IPS-NIHi11 (cell line): ENCODE results near the gene TK1.
"Not testable (repeated sequence)": the region's sequence is repeated elsewhere in the genome, so short reads cannot be mapped to it uniquely, and the experiment has no call there.

Experiments used
- DNase-seq: peaks from one replicate; pipeline ENCODE4 v3.0.0; 2012; ENCODE audit warnings: mixed read lengths, low spot score

TK1 gene

DNA sequence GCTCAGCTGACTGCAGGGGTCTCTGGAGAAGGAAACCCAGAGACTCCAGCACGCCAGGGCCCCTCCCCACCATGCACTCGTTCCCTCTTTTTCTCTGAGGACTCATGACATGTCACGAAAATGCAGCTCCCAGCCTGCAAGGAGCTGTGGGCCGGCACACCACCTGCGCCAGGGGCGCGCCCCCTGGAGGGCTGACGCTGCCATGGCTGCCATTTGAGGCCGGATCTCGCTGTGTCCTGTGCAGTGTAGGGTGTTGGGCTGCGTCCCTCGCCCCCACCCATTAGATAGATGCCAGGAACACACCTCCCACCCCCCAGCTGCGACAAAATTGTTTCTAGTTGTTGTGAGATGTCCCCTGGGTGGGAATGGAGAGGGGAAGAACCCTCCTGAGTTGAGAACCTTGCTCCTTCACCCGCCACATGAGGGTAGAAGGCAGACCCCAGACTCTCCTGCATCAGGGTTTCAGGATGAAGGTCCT lies 10.3 kb downstream of the TK1 start:
- DNase-seq: peak; percentile 83

DNA sequence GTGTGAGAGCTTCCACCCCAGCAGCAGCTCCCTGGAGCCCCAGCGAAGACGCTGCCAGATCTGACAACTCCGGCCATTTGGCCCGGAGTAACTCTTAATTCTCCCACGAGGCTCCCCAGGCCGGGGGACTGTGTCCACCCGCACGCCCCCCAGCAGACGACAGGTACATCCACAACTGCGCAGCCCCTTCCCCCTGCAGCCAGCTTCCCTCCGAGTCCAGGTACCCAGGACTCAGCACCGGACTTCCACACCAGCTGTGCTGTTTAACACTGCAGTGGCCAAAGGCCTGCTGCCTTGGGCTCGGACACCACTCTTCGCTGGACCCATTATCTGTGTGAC lies 11.2 kb downstream of the TK1 start:
- DNase-seq: no peak

DNA sequence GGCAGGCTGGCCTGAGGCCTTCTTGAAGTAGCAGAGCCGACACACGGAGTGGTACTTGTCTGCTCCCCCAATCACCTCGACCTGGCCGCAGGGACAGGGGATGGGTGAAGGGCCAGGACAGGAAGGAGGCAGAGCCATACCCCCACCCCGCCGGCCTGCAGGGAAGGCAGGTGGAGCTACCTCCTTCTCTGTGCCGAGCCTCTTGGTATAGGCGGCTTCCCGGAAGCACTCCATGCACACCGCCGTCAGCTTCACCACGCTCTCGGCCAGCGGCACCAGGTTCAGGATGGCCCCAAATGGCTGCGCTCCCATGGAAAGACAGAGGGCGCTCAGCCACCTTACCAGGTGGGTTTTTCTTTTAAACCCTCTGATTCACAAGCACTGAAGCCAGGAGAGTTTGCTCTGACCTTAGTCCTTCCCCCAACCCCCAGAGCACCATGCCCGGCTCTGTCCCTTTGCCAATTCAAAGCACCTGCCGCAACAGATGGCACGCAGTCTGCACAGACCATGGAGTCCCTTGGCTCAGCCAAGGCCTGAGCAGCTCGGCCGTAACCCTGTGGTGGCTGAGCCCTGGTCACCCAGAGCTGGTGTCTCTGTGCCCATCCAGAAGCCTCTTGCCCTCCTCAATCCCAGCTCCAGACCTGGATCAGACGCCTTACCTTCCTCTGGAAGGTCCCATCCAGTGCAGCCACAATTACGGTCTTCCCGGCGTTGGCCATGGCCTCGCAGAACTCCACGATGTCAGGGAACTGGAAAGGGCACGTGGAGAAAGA lies 11.8 kb downstream of the TK1 start:
- no peak for DNase-seq

DNA sequence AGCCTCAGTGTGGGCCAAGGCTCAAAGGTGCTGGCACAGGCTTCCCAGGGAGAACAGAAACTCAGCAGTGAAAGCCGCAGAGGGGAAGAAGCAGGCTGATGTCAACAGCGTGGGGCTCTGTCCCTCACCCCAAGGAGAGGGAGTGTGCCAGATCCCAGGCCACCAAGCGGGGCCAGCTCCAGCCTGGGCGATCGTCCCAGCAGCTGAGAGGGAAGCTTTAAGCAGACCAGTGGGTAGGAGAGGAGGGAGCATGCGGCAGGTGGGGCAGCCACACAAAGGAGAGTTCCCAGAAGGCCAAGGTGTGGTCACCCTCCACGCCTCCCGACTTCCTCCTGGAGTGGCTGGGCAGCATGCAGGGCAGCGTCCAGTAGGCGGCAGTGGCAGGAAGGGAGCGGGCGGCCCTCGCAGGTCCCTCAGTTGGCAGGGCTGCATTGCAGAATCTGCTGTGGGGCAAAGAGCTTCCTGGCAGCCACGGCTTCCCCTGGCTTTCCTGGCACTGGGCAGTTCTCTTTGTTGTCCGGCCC lies 12.4 kb downstream of the TK1 start:
- no peak for DNase-seq

DNA sequence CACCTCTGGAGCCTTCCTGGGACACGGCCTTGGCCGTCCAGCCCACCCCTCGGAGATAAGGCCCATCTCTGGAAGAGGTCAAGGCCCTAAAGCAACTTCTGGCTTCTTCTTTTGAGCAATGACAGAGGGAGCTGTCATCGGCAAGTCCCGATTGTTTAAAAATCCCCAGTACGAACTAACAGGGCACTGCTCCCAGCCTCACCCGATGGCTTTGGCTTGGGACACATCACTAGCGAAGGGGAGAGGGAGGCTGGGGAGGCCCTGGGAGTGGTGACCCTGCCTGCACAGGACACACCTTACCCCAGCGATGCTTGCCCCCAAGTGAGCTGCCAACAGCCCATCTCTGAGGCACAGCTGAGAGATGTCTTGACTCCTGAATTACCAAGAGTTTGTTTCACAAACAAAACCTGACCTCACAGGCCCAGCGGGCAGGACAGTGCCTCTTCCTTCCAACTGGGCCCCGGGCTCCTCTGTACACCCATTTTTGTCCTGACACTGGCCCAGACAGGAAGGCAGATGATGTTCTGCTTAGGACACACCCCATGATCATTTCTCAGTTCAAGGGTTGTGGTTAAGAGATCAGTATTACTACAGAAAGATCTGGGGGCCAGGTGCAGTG lies 13.6 kb downstream of the TK1 start:
- no peak for DNase-seq

DNA sequence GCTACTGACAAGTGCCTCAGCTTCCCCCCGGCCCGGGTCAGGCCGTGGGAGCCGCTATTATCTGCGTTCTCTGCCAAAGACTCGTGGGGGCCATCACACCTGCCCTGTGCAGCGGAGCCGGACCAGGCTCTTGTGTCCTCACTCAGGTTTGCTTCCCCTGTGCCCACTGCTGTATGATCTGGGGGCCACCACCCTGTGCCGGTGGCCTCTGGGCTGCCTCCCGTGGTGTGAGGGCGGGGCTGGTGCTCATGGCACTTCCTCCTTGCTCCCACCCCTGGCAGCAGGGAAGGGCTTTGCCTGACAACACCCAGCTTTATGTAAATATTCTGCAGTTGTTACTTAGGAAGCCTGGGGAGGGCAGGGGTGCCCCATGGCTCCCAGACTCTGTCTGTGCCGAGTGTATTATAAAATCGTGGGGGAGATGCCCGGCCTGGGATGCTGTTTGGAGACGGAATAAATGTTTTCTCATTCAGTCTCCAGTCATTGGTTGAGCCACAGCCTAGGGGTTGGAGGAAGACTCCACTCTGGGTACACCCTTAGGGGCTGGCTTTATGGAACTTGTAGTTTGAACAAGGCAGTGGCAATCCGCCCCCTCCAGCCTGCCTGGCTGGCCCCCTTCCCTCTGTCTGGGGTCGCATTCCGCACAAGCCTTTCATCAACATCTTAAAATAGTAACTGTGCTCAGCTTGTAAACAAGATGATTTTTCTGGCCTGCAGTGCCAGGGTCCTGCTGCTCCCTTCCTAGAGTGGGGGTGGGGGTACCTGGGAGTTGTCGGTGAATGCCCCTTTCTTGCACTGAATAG lies 14.4 kb downstream of the TK1 start:
- no peak for DNase-seq

DNA sequence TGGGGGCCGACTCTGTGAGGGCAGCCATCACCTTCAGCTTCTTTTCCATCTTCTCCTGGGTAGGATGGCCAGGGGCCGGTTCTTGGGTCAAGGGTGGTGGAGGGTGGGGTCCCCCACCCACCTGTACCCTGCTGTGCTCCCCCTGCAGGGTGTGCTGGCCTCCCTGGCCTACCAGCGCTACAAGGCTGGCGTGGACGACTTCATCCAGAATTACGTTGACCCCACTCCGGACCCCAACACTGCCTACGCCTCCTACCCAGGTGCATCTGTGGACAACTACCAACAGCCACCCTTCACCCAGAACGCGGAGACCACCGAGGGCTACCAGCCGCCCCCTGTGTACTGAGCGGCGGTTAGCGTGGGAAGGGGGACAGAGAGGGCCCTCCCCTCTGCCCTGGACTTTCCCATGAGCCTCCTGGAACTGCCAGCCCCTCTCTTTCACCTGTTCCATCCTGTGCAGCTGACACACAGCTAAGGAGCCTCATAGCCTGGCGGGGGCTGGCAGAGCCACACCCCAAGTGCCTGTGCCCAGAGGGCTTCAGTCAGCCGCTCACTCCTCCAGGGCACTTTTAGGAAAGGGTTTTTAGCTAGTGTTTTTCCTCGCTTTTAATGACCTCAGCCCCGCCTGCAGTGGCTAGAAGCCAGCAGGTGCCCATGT lies 15.1 kb downstream of the TK1 start:
- not testable (repeated sequence) for DNase-seq

DNA sequence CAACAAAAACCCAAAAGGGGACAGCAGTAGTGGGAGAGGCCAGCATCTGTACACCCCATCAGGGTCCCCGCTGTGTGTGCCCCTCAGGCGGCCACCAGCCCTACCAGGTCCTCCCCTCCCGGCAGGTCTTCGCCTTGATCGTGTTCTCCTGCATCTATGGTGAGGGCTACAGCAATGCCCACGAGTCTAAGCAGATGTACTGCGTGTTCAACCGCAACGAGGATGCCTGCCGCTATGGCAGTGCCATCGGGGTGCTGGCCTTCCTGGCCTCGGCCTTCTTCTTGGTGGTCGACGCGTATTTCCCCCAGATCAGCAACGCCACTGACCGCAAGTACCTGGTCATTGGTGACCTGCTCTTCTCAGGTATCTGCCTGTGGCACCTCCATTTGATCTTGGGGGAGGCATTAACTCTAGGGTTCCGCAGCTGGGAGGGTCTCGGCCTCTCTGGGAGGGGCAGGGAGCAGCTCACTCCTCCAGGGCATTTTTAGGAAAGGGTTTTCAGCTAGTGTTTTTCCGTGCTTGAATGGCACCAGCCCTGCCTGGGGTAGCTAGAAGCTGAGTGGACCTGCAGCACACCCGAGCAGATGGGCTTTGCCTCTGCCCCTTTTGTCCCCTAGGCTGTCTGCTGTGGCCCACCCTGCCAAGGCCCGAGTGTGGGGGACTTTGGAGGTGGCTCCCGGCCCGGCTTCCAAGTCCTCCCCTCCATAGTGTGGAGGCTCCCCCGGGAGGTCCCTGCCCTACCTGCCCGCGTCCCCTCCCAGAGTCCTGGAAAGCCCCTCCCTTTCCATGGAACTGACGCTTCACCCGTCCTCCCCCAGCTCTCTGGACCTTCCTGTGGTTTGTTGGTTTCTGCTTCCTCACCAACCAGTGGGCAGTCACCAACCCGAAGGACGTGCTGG lies 15.9 kb downstream of the TK1 start:
- no peak for DNase-seq

DNA sequence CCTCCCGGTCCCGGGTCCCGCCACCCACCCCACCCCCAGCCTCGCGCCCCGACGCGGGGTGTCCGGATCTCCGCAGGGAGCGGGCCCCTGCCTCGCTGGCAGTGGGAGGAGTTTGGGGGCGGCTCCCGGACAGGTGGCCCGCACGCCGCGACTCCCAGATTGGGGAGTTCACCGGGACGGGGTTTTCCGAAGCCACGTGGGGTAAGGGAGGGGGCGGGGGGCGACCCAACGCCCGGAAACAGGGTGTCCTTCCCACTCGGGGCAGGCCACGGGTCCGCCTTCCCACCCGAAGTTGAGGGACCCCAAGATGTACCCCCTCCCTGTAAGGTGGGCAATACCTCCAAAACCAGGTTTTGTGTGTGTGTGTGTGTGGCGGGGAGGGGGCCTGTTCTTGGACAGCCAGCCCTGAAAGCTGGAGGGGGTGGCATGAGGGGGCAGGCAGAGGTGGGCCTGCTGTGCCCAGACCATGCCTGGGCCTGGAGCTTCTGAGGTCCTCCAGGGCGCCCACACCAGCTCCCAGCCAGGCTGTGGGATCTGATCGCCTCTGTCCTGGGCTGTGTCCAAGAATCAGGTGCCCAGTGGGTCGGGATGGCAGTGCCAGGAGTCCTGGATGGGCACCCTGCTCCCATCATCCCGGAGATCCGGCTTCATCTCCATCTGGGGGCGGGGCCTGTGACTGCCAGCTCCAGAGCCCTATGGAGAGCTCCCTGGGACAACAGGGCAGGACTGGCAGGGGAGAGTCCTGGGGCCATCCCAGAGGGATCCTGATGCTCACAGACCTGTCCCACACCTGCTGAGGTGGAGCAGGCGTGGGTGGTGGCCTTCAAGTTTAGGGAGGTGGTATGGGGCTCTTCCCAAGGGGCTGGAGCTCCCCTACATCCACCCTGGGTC lies 17.7 kb downstream of the TK1 start:
- DNase-seq: peak; percentile 72

DNA sequence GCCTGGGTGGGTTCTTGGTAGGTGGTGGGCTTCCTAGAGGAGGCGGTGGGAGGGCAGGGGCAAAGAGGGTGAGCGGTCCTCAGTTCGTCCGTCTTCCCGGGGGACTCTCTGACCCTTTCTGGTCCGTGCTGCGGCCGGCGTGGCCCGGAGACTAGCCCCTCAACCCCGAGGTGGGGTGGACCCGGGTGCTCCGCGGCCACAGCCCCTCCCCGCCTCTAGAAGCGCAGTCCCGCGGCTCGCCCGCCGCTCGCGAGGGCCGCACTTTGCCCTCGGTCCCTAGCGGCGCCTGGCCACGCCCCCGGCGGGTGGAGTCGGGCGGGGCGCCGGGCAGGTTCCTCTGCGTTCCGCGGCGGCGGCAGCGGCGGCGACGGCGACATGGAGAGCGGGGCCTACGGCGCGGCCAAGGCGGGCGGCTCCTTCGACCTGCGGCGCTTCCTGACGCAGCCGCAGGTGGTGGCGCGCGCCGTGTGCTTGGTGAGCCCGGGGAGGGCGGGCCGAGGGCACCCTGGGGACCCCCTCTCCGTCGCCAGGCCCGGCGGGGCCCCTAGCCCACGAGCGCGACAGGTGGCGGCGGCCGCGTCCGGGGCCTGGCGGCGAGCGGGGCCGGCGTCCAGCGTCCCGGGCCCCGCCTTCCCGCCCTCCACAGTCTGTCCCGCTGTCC lies 18.5 kb downstream of the TK1 start, which contains the start of gene SYNGR2:
SYNGR2 (plus strand) TSS at position 340 of the 661 bp plus-strand sequence; CDS start at position 376, 36 bp downstream.
- peak; percentile 100 for DNase-seq

DNA sequence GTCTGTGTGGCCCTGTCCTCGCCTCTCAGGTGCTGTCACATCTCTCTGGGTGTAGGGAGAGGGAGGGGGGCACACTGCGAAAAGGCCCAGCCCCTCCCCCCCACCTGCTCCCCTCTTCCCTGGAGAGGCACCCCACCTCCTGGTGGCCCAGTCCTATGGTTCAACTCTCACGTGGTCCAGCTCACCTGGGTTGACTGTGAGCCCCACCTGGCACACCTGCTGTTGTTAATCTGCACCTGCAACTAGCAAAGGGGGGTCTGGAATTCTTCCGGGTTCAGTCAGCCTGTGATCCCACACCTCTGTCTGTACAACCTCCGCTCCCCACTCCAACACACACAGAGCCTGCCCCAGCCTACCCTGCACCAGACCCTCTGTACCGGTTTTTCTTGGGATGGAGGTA lies 20.4 kb downstream of the TK1 start:
- DNase-seq: no peak

DNA sequence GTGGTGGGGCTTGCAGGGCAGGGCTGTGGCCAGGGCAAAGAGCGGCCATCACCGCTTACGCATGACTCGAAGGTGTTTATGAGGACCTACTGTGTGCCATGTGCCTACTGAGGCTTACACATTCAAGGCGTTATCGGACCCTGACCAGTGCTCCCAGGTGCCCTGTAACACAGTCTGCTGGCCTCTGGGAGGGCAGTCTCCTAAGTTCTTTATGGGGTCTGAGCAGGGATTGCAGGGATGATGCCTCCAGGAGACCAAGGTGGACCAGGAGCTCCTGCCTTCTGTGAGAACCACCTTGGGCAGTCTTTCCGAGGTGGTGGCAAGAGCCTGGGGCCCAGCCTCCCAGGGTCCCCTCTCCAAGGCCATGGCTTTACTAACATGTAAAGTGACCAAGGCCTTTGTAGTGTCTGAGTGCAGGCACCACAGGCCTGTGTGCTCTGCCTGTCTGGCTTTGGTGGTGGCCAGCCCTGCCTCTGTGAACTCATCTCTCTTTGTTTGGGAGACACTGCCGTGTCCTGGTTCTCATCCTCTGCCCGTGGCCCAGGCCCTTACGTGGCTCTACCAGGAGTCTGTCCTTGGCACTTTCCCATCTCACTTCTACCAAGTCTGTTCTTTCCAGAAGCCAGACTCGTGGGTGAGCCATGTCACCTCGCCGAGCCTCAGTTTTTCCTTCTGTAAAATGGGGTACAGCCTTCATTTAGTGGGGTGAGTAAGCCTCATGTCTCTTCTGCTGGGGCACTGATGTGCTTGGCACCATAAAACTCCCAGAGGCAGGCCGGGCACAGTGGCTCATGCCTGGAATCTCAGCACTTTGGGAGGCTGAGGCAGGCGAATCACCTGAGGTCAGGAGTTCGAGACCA lies 21.9 kb downstream of the TK1 start:
- DNase-seq: no peak

DNA sequence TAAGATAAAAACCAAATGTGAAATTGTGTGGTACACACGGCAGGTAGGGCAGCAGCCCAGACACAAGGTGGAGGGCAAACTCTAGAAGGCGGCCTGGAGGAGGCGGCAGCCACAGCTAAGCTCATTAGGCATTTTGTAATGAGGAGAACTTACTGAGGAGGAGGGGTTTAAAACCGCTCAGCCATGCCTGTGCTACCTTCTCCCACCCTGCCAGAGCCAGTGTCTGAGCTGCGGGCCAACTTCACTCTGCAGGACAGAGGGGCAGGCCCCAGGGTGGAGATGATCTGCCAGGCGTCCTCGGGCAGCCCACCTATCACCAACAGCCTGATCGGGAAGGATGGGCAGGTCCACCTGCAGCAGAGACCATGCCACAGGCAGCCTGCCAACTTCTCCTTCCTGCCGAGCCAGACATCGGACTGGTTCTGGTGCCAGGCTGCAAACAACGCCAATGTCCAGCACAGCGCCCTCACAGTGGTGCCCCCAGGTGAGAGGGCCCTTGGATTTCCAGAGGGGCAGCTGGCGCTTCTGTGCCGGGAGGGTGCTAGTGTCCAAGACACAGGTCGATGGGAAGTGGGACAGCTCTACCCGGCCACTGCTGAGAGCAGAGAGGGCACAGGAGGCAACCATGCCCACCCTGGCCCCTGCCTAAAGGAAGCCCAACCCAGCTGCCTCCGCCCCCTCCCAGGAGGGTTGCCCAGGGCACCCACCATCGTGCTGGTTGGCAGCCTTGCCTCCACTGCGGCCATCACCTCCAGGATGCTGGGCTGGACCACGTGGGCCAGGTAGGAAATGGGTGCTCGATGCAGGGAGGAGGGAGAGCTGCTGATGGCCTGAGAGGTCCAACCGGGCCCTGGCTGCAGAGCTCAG lies 22.7 kb downstream of the TK1 start:
- no peak for DNase-seq

DNA sequence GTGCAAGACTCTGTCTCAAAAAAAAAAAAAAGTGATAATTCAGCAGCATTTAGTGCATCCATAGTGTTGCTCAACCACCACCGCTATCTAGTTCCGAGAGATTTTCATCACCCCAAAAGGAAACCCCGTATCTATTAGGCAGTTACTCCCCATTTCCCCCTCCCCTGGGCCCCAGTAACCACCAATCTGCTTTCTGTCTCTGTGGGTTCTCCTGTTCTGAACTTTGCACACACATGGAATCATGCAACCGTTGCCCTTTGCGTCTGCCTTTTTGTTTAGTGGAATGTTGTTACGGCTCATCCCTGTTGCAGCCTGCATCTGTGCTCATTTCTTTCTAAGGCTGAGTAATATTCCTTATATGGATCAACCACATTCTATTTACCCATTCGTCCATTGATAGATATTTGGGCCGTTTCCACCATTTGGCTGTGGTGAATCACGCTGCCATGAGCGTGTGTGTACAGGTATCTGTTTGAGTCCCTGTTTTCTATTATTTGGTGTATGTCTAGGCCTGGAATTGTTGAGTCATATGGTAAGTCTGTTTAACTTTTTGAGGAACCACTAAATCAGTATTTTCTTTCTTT lies 27.2 kb downstream of the TK1 start:
- DNase-seq: no peak

DNA sequence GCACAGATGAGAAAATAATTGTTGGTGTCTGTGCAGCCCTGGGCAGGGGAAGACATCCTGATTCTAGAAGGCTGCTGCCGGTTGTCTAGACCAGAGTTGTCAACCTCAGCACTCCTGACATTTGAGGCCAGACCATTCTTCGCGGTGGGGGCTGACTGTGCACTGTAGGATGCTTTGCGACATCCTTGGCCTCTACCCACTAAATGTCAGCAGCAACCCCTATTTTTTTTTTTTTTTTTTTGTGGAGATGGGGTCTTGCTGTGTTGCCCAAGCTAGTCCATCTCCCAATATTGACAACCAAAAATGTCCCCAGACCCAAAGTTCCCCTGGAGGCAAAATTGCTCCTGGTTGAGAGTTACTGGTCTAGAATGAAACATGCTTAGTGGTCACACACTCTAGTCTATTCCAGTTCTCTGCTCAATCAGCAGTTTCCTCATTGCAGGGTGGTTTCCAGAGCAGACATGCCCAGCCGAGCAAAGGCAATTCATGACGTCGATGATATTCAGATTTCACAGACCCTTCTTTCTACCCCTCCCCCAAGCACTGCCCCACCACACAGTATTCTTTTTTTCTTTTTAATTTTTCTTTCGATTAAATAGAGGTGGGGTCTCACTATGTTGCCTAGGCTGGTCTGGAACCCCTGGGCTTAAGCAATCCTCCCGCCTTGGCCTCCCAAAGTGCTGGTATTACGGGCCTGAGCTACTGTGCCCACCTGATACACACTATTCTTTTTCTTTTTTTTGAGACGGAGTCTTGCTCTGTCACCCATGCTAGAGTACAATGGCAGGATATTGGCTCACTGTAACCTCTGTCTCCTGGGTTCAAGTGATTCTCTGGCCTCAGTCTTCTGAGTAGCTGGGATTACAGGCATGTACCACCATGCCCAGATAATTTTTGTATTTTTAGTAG lies 31.7 kb downstream of the TK1 start:
- no peak for DNase-seq

DNA sequence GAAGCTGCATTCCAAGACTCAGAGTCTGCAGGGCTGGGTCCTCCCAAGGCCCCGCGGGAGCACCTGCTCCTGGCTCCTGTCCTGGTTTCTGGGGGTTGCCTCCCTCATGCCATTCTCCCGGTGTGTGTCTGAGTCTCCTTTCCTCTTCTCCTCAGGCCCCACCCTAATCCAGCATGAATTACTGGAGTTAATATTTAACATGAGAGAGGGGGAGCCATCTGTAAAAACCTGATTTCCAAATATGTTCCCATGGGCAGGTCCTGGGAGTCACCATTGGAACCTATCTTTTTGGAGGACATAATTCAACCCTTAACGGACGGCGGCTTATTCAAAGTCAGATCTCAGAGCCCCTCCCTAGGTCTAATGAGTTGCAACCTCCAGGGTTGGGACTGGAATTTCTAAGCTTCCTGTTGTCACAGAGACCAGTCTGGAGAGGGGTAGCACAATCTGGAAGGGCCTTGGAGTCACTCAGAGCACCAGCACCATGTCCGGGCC lies 35.3 kb downstream of the TK1 start:
- DNase-seq: peak; percentile 51
